Activated CD4-positive, alpha-beta T cell treated with anti-CD3 and anti-CD28 coated beads, Interleukin-2, amount 10 ng/mL, durations not matched to agents 7 days and 5 days (primary cell): ENCODE measurements around the gene ALOX5. TPM values are rescaled to one million over a fixed set of nuclear protein-coding genes. Genes with fewer than 3 reads are reported as not detected.
"Not testable (repeated sequence)": the region's sequence is repeated elsewhere in the genome, so short reads cannot be mapped to it uniquely, and the experiment has no call there.

Experiments
- CTCF ChIA-PET: fragments of 350-600 bp; sonication (Branson Sonifier 250); formaldehyde crosslinking; loops from one replicate; lab custom pipeline; 2021; ENCODE audit warnings: antibody characterized with exemption; lab: Charles Lee
- POLR2A ChIA-PET: fragments of 350-600 bp; sonication (Branson Sonifier 250); formaldehyde crosslinking; loops from one replicate; lab custom pipeline; 2021; ENCODE audit warnings: antibody characterized with exemption; lab: Charles Lee
- DNase-seq: peaks from one replicate; pipeline ENCODE4 v3.0.0-alpha.2; 2020
- H3K27ac Mint-ChIP-seq: one replicate; pipeline ENCODE4 v1.8.0; 2021; ENCODE audit warnings: mild to moderate bottlenecking, moderate library complexity, mixed read lengths
- H3K27me3 Mint-ChIP-seq: one replicate; pipeline ENCODE4 v1.8.0; 2021; ENCODE audit warnings: mixed read lengths
- H3K36me3 Mint-ChIP-seq: one replicate; pipeline ENCODE4 v1.8.0; 2021; ENCODE audit warnings: low read depth, mixed read lengths
- H3K4me1 Mint-ChIP-seq: one replicate; pipeline ENCODE4 v1.8.0; 2021; ENCODE audit warnings: mixed read lengths
- H3K4me3 Mint-ChIP-seq: one replicate; pipeline ENCODE4 v1.8.0; 2021; ENCODE audit warnings: mild to moderate bottlenecking, moderate library complexity, mixed read lengths
- H3K9me3 Mint-ChIP-seq: one replicate; pipeline ENCODE4 v1.8.0; 2021; ENCODE audit warnings: mixed read lengths
- total RNA-seq, 2 experiments: library from RNA; stranded (reverse); gene quantifications; one replicate each; pipeline ENCODE4 v1.2.3, GENCODE V29; 2021

Gene ALOX5
- total RNA-seq, 2 experiments from 2014 or later, result 6.7 to 9.0 TPM

GRCh38 chr10:45399113-45399512 lies 25.1 kb downstream of the ALOX5 start:
- Mint-ChIP-seq H3K4me3 (no peak overlapping the region), H3K4me1 (peaks cover 3% of the 10 kb centered on the region), H3K27me3 (peaks cover 46% of the 10 kb centered on the region), H3K9me3 (peaks cover 14% of the 10 kb centered on the region), H3K27ac (no peak overlapping the region), H3K36me3 (peaks cover 14% of the 10 kb centered on the region)
- DNase-seq, result no peak
- ChIA-PET CTCF (no interaction called here), POLR2A (no interaction called here)

DNA sequence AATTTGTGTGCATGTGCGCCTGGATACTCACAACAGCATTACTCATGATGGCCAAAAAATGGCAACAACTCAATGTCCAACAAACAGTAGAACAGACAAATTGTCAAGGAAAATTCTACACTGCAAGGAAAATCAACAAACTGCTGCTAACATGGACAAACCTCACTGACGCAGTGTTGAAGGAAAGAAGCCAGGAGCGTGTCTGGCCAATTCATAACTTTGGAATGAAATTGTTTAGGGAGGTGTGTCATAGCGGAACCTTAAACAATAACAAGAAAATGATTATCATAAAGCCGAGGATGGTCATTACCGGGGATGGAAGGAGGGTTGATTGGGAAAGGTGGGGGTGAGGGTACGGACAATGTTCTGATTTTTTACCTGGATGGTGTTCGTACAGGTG lies 29.1 kb downstream of the ALOX5 start:
- Mint-ChIP-seq H3K4me1 (peaks cover 4% of the 10 kb centered on the region), H3K36me3 (peaks cover 2% of the 10 kb centered on the region), H3K4me3 (no peak overlapping the region), H3K27me3 (peaks cover 61% of the 10 kb centered on the region), H3K9me3 (peaks cover 2% of the 10 kb centered on the region), H3K27ac (no peak overlapping the region)
- no peak for DNase-seq
- POLR2A ChIA-PET, result no interaction called here
- CTCF ChIA-PET, result interaction anchor here (1.2 kb wide), 1 partner anchor 10 kb away, joined by 3 read pairs; no protein-coding TSS in a partner anchor

GRCh38 chr10:45404087-45404769 lies 30.2 kb downstream of the ALOX5 start:
- no peak for DNase-seq
- H3K27me3 Mint-ChIP-seq, result peaks cover 64% of the 10 kb centered on the region
- CTCF ChIA-PET, result no interaction called here
- POLR2A ChIA-PET, result no interaction called here
- no peak overlapping the region for H3K27ac Mint-ChIP-seq
- peaks cover 4% of the 10 kb centered on the region for H3K36me3 Mint-ChIP-seq
- H3K4me3 Mint-ChIP-seq, result no peak overlapping the region
- H3K9me3 Mint-ChIP-seq, result no peaks in the 10 kb centered on the region
- peaks cover 4% of the 10 kb centered on the region for H3K4me1 Mint-ChIP-seq

DNA sequence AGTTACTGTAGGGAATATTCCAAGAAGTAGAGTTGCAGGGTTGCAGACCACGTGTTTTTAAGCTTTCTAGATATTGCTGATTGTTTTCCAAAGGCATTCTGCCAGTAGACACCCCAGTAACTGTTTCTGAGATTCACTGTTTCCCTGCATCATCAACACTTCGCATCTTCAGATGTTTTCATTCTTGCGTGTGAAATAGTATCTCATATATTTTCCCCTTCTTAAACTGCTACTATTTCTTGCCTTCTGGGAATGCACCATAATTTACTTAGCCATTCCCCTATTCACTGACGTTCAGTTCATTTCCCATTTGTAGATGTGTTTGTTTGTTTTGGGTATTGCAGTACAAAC lies 30.7 kb downstream of the ALOX5 start:
- peaks cover 4% of the 10 kb centered on the region for H3K36me3 Mint-ChIP-seq
- no peak overlapping the region for H3K27ac Mint-ChIP-seq
- no peak overlapping the region for H3K4me3 Mint-ChIP-seq
- no peak for DNase-seq
- H3K9me3 Mint-ChIP-seq, result no peaks in the 10 kb centered on the region
- peaks cover 4% of the 10 kb centered on the region for H3K4me1 Mint-ChIP-seq
- CTCF ChIA-PET, result no interaction called here
- POLR2A ChIA-PET, result no interaction called here
- H3K27me3 Mint-ChIP-seq, result peaks cover 69% of the 10 kb centered on the region

DNA sequence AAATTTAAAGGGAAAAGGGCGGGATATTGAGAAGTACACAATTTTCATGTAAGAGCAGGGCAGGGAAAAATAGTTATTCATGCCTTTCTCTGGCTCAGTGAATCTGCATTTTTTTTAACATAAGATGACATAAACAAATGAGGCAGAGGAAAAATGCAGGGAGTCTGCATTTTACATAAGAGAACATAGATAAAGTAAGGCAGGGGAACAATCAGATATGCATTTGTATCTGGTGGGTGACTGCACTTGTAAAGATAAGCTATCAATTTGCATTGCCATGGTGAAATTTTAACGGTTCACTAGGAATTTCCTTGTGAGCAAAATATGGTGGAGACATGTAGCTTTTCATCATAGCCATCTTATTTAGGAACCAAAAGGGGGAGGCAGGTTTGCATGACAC lies 33.5 kb downstream of the ALOX5 start:
- ChIA-PET CTCF (no interaction called here), POLR2A (no interaction called here)
- peaks cover 11% of the 10 kb centered on the region for H3K4me1 Mint-ChIP-seq
- peaks cover 4% of the 10 kb centered on the region for H3K36me3 Mint-ChIP-seq
- DNase-seq, result no peak
- H3K27me3 Mint-ChIP-seq, result peaks cover 62% of the 10 kb centered on the region
- H3K4me3 Mint-ChIP-seq, result no peak overlapping the region
- H3K9me3 Mint-ChIP-seq, result no peaks in the 10 kb centered on the region
- H3K27ac Mint-ChIP-seq, result no peak overlapping the region

DNA sequence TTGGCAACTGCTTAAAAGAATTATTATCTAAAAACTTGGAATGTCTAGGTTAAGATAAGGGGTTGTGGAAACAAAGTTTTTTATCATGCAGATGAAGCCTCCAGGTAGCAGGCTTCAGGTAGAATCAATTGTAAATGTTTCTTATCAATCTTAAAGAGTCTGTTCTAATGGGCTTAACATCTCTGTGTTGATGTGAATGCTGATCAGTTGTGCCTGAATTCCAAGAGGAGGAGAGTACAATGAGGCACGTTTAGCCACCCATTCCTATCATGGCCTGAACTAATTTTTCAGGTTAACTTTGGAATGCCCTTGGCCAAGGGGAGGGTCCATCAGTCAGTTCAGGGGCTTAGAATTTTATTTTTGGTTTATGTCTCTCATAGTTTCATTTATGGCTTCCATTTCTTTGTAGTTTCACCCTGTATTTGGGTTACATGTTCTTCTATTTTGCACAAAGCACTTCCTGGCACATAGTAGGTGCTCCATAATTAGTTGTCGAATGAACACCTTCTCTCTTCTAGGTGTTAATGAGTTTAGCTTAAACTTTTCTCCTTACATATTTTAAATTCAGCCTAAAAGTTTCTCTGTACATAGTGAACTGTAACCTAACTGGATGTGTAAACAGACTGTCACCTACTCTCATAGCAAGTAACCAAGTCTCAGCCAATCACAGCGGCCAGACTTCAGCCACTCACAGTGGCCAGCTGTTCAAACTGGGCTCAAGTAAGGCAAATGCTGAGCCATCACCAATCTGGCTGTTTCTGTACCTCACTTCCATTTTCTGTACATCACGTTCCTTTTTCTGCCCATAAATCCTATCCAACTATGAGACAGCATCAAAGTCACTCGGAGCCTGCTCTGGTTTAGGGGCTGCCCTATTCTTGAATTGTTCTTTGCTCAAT lies 34.7 kb downstream of the ALOX5 start:
- Mint-ChIP-seq H3K27me3 (peaks cover 57% of the 10 kb centered on the region), H3K9me3 (no peaks in the 10 kb centered on the region), H3K4me3 (no peak overlapping the region), H3K4me1 (peaks cover 11% of the 10 kb centered on the region), H3K36me3 (peaks cover 10% of the 10 kb centered on the region), H3K27ac (no peak overlapping the region)
- no peak for DNase-seq
- ChIA-PET POLR2A (no interaction called here), CTCF (interaction anchor here (1.1 kb wide), 1 partner anchor 12 kb away, joined by 4 read pairs; no protein-coding TSS in a partner anchor)

DNA sequence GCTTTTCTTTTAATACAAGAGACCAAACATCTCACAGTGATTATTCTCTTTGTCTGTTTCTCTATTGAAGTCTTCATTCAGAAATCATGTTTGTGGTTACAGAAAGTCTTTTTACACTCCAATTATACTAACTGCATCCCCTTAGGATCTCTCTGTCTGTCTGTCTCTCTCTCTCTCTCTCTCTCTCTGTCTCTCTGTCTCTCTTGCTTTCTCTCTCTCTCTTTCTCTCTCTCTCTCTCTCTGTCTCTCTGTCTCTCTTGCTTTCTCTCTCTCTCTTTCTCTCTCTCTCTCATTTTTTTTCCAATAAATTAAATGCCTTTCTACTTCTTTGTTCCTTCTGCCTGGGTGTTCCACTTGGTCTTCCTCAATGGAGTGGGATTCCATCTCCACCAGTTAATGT lies 35.3 kb downstream of the ALOX5 start:
- CTCF ChIA-PET, result interaction anchor here (1.1 kb wide), 1 partner anchor 12 kb away, joined by 4 read pairs; no protein-coding TSS in a partner anchor
- H3K27ac Mint-ChIP-seq, H3K9me3 Mint-ChIP-seq, DNase-seq, POLR2A ChIA-PET, H3K4me1 Mint-ChIP-seq, H3K4me3 Mint-ChIP-seq: not testable (repeated sequence)
- H3K27me3 Mint-ChIP-seq, result peaks cover 58% of the 10 kb centered on the region
- peaks cover 13% of the 10 kb centered on the region for H3K36me3 Mint-ChIP-seq

- Mint-ChIP-seq H3K36me3 (peaks cover 16% of the 10 kb centered on the region), H3K4me1 (peaks cover 8% of the 10 kb centered on the region), H3K4me3 (no peak overlapping the region), H3K27me3 (peaks cover 57% of the 10 kb centered on the region), H3K9me3 (peaks cover 5% of the 10 kb centered on the region), H3K27ac (no peak overlapping the region)
- no peak for DNase-seq
- ChIA-PET CTCF (no interaction called here), POLR2A (no interaction called here)
Measured at GRCh38 chr10:45409782-45410181, 35.8 kb downstream of the ALOX5 start.

- ChIA-PET CTCF (no interaction called here), POLR2A (no interaction called here)
- Mint-ChIP-seq H3K36me3 (peaks cover 16% of the 10 kb centered on the region), H3K9me3 (peaks cover 5% of the 10 kb centered on the region), H3K27me3 (peaks cover 53% of the 10 kb centered on the region), H3K4me3 (no peak overlapping the region), H3K4me1 (peaks cover 8% of the 10 kb centered on the region), H3K27ac (no peak overlapping the region)
- no peak for DNase-seq
Measured at GRCh38 chr10:45410489-45410806, 36.4 kb downstream of the ALOX5 start.

DNA sequence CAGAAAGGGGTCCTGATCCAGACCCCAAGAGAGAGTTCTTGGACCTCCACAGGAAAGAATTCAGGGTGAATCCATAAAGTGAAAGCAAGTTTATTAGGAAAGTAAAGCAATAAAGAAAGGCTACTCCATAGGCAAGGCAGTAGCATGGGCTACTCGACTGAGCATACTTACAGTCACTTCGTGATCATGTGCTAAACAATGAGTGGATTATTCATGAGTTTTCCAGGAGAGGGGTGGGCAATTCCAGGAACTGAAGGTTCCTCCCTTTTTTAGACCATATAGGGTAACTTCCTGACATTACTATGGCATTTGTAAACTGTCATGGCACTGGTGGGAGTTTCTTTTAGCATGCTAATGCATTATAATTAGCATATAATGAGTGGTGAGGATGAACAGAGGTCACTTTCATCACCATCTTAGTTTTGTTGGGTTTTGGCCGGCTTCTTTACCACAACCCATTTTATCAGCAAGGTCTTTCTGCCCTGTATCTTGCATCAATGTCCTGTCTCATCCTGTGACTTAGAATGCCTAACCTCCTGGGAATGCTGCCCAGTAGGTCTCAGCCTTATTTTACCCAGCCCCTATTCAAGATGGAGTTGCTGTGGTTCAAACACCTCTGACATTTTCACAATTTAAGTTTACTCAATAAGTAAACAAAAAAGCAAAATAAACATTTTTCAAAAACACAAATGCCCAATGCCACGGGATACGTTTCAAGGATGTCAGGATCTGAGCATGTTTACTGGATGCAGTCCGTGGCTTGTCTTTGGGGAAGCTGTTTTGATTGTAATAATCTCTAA lies 37.0 kb downstream of the ALOX5 start:
- POLR2A ChIA-PET, result no interaction called here
- no peak for DNase-seq
- Mint-ChIP-seq H3K4me1 (peaks cover 8% of the 10 kb centered on the region), H3K27ac (no peak overlapping the region), H3K9me3 (peaks cover 5% of the 10 kb centered on the region), H3K36me3 (peaks cover 19% of the 10 kb centered on the region), H3K4me3 (no peak overlapping the region), H3K27me3 (peaks cover 48% of the 10 kb centered on the region)
- CTCF ChIA-PET, result no interaction called here

- ChIA-PET POLR2A (no interaction called here), CTCF (no interaction called here)
- H3K36me3 Mint-ChIP-seq, result peaks cover 22% of the 10 kb centered on the region
- peaks cover 11% of the 10 kb centered on the region for H3K4me1 Mint-ChIP-seq
- peaks cover 8% of the 10 kb centered on the region for H3K9me3 Mint-ChIP-seq
- H3K27me3 Mint-ChIP-seq, result peaks cover 44% of the 10 kb centered on the region
- no peak overlapping the region for H3K4me3 Mint-ChIP-seq
- DNase-seq, result no peak
- H3K27ac Mint-ChIP-seq, result no peak overlapping the region
Measured at GRCh38 chr10:45411607-45411940, 37.6 kb downstream of the ALOX5 start.

DNA sequence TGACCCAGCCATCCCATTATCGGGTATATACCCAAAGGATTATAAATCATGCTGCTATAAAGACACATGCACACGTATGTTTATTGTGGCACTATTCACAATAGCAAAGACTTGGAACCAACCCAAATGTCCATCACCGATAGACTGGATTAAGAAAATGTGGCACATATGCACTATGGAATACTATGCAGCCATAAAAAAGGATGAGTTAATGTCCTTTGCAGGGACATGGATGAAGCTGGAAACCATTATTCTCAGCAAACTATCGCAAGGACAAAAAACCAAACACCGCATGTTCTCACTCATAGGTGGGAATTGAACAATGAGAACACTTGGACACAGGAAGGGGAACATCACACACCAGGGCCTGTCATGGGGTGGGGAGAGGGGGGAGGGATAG lies 41.0 kb downstream of the ALOX5 start:
- Mint-ChIP-seq H3K4me1 (peaks cover 41% of the 10 kb centered on the region), H3K36me3 (peaks cover 29% of the 10 kb centered on the region), H3K9me3 (peaks cover 10% of the 10 kb centered on the region), H3K27me3 (peaks cover 17% of the 10 kb centered on the region)
- H3K27ac Mint-ChIP-seq, CTCF ChIA-PET, H3K4me3 Mint-ChIP-seq, DNase-seq, POLR2A ChIA-PET: not testable (repeated sequence)

- no peak for DNase-seq
- H3K36me3 Mint-ChIP-seq, result peaks cover 29% of the 10 kb centered on the region
- H3K27ac Mint-ChIP-seq, result peak overlapping the region; percentile 63
- H3K4me3 Mint-ChIP-seq, result no peak overlapping the region
- peaks cover 15% of the 10 kb centered on the region for H3K27me3 Mint-ChIP-seq
- ChIA-PET POLR2A (no interaction called here), CTCF (interaction anchor here (1.7 kb wide), 1 partner anchor 14 kb away, joined by 5 read pairs; no protein-coding TSS in a partner anchor)
- peaks cover 49% of the 10 kb centered on the region for H3K4me1 Mint-ChIP-seq
- H3K9me3 Mint-ChIP-seq, result peaks cover 10% of the 10 kb centered on the region
Measured at GRCh38 chr10:45416603-45417002, 42.6 kb downstream of the ALOX5 start.
